Panc1 (cell line): ENCODE results near the gene ERCC6. TPM values are rescaled to one million over a fixed set of nuclear protein-coding genes. Genes with fewer than 3 reads are reported as not detected.

ENCODE experiments used
- ATAC-seq: fragments of 200-7000 bp; cut with Tn5 transposase; 2 replicates; pipeline ENCODE4 v1.9.1; 2020; ENCODE audit warnings: mild to moderate bottlenecking, moderate library complexity
- BruUV-seq: library from RNA; stranded (reverse); fragments of 400-500 nt; replicated peaks from 2 replicates; lab custom pipeline; 2021; lab: Mats Ljungman, UMichigan
- CTCF ChIA-PET: fragments of 300-600 bp; sonication (Branson Sonifier 250); formaldehyde crosslinking; loops from one replicate; lab custom pipeline; 2022; ENCODE audit warnings: antibody characterized with exemption; lab: Charles Lee
- POLR2A ChIA-PET: fragments of 300-600 bp; sonication (Branson Sonifier 250); formaldehyde crosslinking; loops from one replicate; lab custom pipeline; 2022; ENCODE audit warnings: antibody characterized with exemption; lab: Charles Lee
- DNase-seq: peaks from one replicate; pipeline ENCODE4 v3.0.0-alpha.2; 2010; ENCODE audit warnings: low read depth, low spot score
- H3K27ac ChIP-seq: 2 replicates; pipeline ENCODE4 v1.5.1; 2011; ENCODE audit warnings: mild to moderate bottlenecking, low read length, inconsistent platforms
- H3K27me3 ChIP-seq: fragments of 200-500 bp; sonication (Bioruptor generic); 2 replicates; pipeline ENCODE4 v1.6.0; 2014; ENCODE audit warnings: low read length, inconsistent platforms; ENCODE audit not compliant: control insufficient read depth, insufficient read depth
- H3K36me3 ChIP-seq: fragments of 200-500 bp; sonication (Bioruptor generic); 2 replicates; pipeline ENCODE4 v1.5.1; 2014; ENCODE audit warnings: inconsistent platforms, mild to moderate bottlenecking, low read length, moderate library complexity; ENCODE audit not compliant: control insufficient read depth, insufficient read depth
- H3K4me1 ChIP-seq: 2 replicates; pipeline ENCODE4 v1.5.1; 2011; ENCODE audit warnings: inconsistent platforms, mild to moderate bottlenecking, low read length, moderate library complexity; ENCODE audit not compliant: control insufficient read depth, insufficient read depth
- H3K4me3 ChIP-seq, 2 experiments: 2 replicates each; pipeline ENCODE4 v1.5.1; 2011 to 2012; ENCODE audit warnings: low read depth in 2 of 2, low read length in 2 of 2, mild to moderate bottlenecking in 2 of 2, inconsistent platforms in 1 of 2, moderate library complexity in 1 of 2
- H3K9me3 ChIP-seq: fragments of 200-500 bp; sonication (Bioruptor generic); 2 replicates; pipeline ENCODE4 v1.5.1; 2014; ENCODE audit warnings: low read depth, mild to moderate bottlenecking, inconsistent platforms, low read length, moderate library complexity; ENCODE audit not compliant: control insufficient read depth, insufficient read depth
- CTCF ChIP-seq: fragments of 450-650 bp; IDR thresholded peaks from 2 replicates; pipeline ENCODE4 v1.5.1; 2017; ENCODE audit warnings: mild to moderate bottlenecking
- POLR2AphosphoS5 ChIP-seq: IDR thresholded peaks from 2 replicates; pipeline ENCODE4 v1.6.1; 2012; ENCODE audit warnings: mild to moderate bottlenecking, low read depth, low read length, moderate library complexity
- REST ChIP-seq, 2 experiments: IDR thresholded peaks; 2 replicates each; pipeline ENCODE4 v1.6.1; 2011 to 2012; ENCODE audit warnings: low read depth in 2 of 2, control low read depth in 1 of 2, low read length in 1 of 2, mild to moderate bottlenecking in 1 of 2, moderate library complexity in 1 of 2; ENCODE audit not compliant: insufficient read depth in 1 of 2
- SIN3A ChIP-seq: IDR thresholded peaks from 2 replicates; pipeline ENCODE4 v1.6.1; 2012; ENCODE audit warnings: low read depth, mild to moderate bottlenecking, low read length, moderate library complexity, borderline replicate concordance; ENCODE audit not compliant: insufficient read depth
- TCF7L2 ChIP-seq: IDR thresholded peaks from 2 replicates; pipeline ENCODE4 v1.6.1; 2011; ENCODE audit warnings: mild to moderate bottlenecking, low read depth, low read length, inconsistent platforms
- in situ Hi-C: cut with HindIII; loops from 2 replicates; pipeline ENCODE4 v1.10.0; 2016; ENCODE audit warnings: low sequenced_read_pairs, low pct_unique_long_range_greater_than_20kb
- intact Hi-C: fragments of 100-400 bp; cut with micrococcal nuclease; formaldehyde crosslinking; loops from one replicate; pipeline ENCODE4 v1.10.0; 2022; ENCODE audit not compliant: unreplicated experiment
- total RNA-seq: library from RNA; stranded (reverse); gene quantifications from one replicate; pipeline ENCODE4 v1.2.1, GENCODE V29; 2021; ENCODE audit not compliant: unreplicated experiment

ERCC6 gene
- total RNA-seq, 1 experiment from 2014 or later = 19.1 TPM

- intact Hi-C loops = no loop called here
- ChIA-PET CTCF (no interaction called here), POLR2A (no interaction called here)
- Histone ChIP-seq H3K36me3 (no peaks in the 10 kb centered on the region), H3K4me1 (no peaks in the 10 kb centered on the region), H3K9me3 (no peaks in the 10 kb centered on the region), H3K27ac (no peak overlapping the region), H3K4me3 (no peak overlapping the region), H3K27me3 (no peaks in the 10 kb centered on the region)
- ATAC-seq (no peak), DNase-seq (no peak)
- BruUV-seq = no TSS peak
- in situ Hi-C loops = no loop called here
- TF ChIP-seq REST (IDR thresholded peaks at IDR 0.05; ENCODE audit: insufficient read depth in 1 of 2, low read depth in 2 of 2, low read length in 1 of 2) (no peak), CTCF (no peak), TCF7L2 (no peak), SIN3A (no peak), POLR2AphosphoS5 (no peak)
These were observed 39.5 kb downstream of the ERCC6 start for GRCh38 chr10:49499305-49499851.

DNA sequence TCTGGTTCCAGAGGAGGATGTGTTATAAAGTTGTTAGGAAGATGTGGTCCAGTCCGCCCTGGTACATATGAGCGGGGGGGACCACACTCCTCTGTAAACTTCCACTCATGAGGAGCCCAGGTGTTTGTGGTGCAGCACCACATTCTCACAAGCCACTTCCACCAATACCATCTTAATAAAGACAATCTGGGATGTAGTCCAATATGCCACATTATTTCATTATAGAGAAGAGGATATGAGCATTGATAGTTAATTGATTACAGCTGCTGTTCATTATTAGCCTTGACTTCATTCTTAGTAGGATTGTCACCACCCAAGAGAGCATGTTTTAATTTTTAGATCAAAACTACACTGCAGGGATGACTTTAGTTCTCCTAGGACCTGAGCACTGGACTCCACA is 40.5 kb downstream of the ERCC6 start:
- DNase-seq = no peak
- no peaks in the 10 kb centered on the region for H3K27me3 ChIP-seq
- TF ChIP-seq CTCF = no peak
- no peak for TF ChIP-seq REST (IDR thresholded peaks at IDR 0.05; ENCODE audit: insufficient read depth in 1 of 2, low read depth in 2 of 2, low read length in 1 of 2)
- TF ChIP-seq POLR2AphosphoS5 = no peak
- no peak for TF ChIP-seq SIN3A
- TF ChIP-seq TCF7L2 = no peak
- H3K4me3 ChIP-seq = no peak overlapping the region
- in situ Hi-C loops = no loop called here
- no peak overlapping the region for H3K27ac ChIP-seq
- H3K4me1 ChIP-seq = no peaks in the 10 kb centered on the region
- no TSS peak for BruUV-seq
- no peaks in the 10 kb centered on the region for H3K36me3 ChIP-seq
- POLR2A ChIA-PET = no interaction called here
- ATAC-seq = no peak
- CTCF ChIA-PET = no interaction called here
- intact Hi-C loops = no loop called here
- no peaks in the 10 kb centered on the region for H3K9me3 ChIP-seq
